Stimulated activated CD8-positive, alpha-beta memory T cell treated with anti-CD3 and anti-CD28 coated beads, Interleukin-7, amount 100 ng/mL, for 1 hour (primary cell): Measurements from ENCODE around the gene KCNK18.

Experiments
- DNase-seq, 2 donors: peaks; one replicate each; pipeline ENCODE4 v3.0.0-alpha.2; 2020; ENCODE audit warnings: low read depth in 2 of 2

Gene KCNK18

GRCh38 chr10:117197189-117197588 is at the start of gene KCNK18:
Gene KCNK18, plus strand, starts transcription at chr10:117197489. Its CDS starts 0 bp downstream, at chr10:117197489.
- no peak for DNase-seq

- DNase-seq: no peak
Observed at GRCh38 chr10:117148284-117148683, 49.0 kb upstream of the KCNK18 start.

- no peak for DNase-seq
Observed at GRCh38 chr10:117152668-117153067, 44.6 kb upstream of the KCNK18 start.

GRCh38 chr10:117158297-117158696 is 39.0 kb upstream of the KCNK18 start:
- DNase-seq: no peak

- no peak for DNase-seq
Observed at GRCh38 chr10:117159390-117159789, 37.9 kb upstream of the KCNK18 start.

GRCh38 chr10:117160567-117160966 is 36.7 kb upstream of the KCNK18 start:
- DNase-seq: no peak

GRCh38 chr10:117161386-117162033 is 35.8 kb upstream of the KCNK18 start:
- DNase-seq: no peak

GRCh38 chr10:117162093-117163060 is 34.9 kb upstream of the KCNK18 start:
- no peak for DNase-seq

- no peak for DNase-seq
Observed at GRCh38 chr10:117163061-117163953, 34.0 kb upstream of the KCNK18 start.

- DNase-seq: no peak
Observed at GRCh38 chr10:117163954-117164548, 33.2 kb upstream of the KCNK18 start.

- DNase-seq: no peak
Observed at GRCh38 chr10:117164592-117165537, 32.4 kb upstream of the KCNK18 start.

GRCh38 chr10:117165538-117166417 is 31.5 kb upstream of the KCNK18 start:
- DNase-seq: no peak

GRCh38 chr10:117166418-117167345 is 30.6 kb upstream of the KCNK18 start:
- no peak for DNase-seq

- DNase-seq: no peak
Observed at GRCh38 chr10:117167346-117167788, 29.9 kb upstream of the KCNK18 start.

GRCh38 chr10:117167789-117168674 is 29.3 kb upstream of the KCNK18 start:
- DNase-seq: peak in 1 of 2 donors; percentile 31

- DNase-seq: no peak
Observed at GRCh38 chr10:117168729-117169128, 28.6 kb upstream of the KCNK18 start.

GRCh38 chr10:117169480-117169879 is 27.8 kb upstream of the KCNK18 start:
- no peak for DNase-seq
